MM.1S (cell line): Measurements from ENCODE around the gene FBXO22.

Experiments used
- DNase-seq: peaks from one replicate; pipeline ENCODE4 v3.0.0-alpha.2; 2015
- H2AFZ ChIP-seq: fragments of 300-600 bp; sonication (generic); 2 replicates; pipeline ENCODE4 v1.6.0; 2016; ENCODE audit warnings: antibody characterized with exemption, low read length
- H3F3A ChIP-seq: fragments of 300-600 bp; sonication (generic); 2 replicates; pipeline ENCODE4 v1.6.1; 2016; ENCODE audit warnings: mild to moderate bottlenecking, antibody characterized with exemption, low read length, moderate library complexity, mixed read lengths; ENCODE audit not compliant: insufficient read depth
- H3K27ac ChIP-seq: fragments of 300-600 bp; sonication (generic); 2 replicates; pipeline ENCODE4 v1.5.1; 2016; ENCODE audit warnings: mild to moderate bottlenecking, low read length
- H3K27me3 ChIP-seq: fragments of 300-600 bp; sonication (generic); replicated peaks from 2 replicates; pipeline ENCODE4 v1.6.0; 2016; ENCODE audit warnings: low read length; ENCODE audit not compliant: insufficient read depth
- H3K36me3 ChIP-seq: fragments of 300-600 bp; sonication (generic); replicated peaks from 2 replicates; pipeline ENCODE4 v1.6.1; 2016; ENCODE audit warnings: mild to moderate bottlenecking, low read length, mixed read lengths; ENCODE audit not compliant: insufficient read depth
- H3K4me1 ChIP-seq: fragments of 300-600 bp; sonication (generic); 2 replicates; pipeline ENCODE4 v1.6.1; 2016; ENCODE audit warnings: low read length, mixed read lengths
- H3K4me2 ChIP-seq: fragments of 300-600 bp; sonication (generic); 2 replicates; pipeline ENCODE4 v1.6.0; 2016; ENCODE audit warnings: low read depth, low read length
- H3K4me3 ChIP-seq: fragments of 300-600 bp; sonication (generic); 2 replicates; pipeline ENCODE4 v1.5.1; 2016; ENCODE audit warnings: low read length, mixed read lengths
- H3K79me2 ChIP-seq: fragments of 300-600 bp; sonication (generic); 2 replicates; pipeline ENCODE4 v1.6.1; 2016; ENCODE audit warnings: mixed run types, low read length, mixed read lengths
- H3K9ac ChIP-seq: fragments of 300-600 bp; sonication (generic); 2 replicates; pipeline ENCODE4 v1.6.1; 2016; ENCODE audit warnings: low read length, mixed read lengths
- H3K9me2 ChIP-seq: fragments of 300-600 bp; sonication (generic); replicated peaks from 2 replicates; pipeline ENCODE4 v1.6.1; 2016; ENCODE audit warnings: mild to moderate bottlenecking, low read length, mixed read lengths; ENCODE audit not compliant: insufficient read depth
- H3K9me3 ChIP-seq: fragments of 300-600 bp; sonication (generic); replicated peaks from 2 replicates; pipeline ENCODE4 v1.6.1; 2016; ENCODE audit warnings: mild to moderate bottlenecking, low read length, mixed read lengths; ENCODE audit not compliant: insufficient read depth
- H4K20me1 ChIP-seq: fragments of 300-600 bp; sonication (generic); 2 replicates; pipeline ENCODE4 v1.6.1; 2016; ENCODE audit warnings: mild to moderate bottlenecking, low read length, moderate library complexity, mixed read lengths; ENCODE audit not compliant: insufficient read depth
- CTCF ChIP-seq: fragments of 300-600 bp; sonication (generic); IDR thresholded peaks from 2 replicates; pipeline ENCODE4 v1.5.1; 2016; ENCODE audit warnings: antibody characterized with exemption, low read length, mixed read lengths
- EZH2 ChIP-seq: fragments of 300-600 bp; sonication (generic); optimal IDR thresholded peaks from 2 replicates; pipeline ENCODE3; 2017; ENCODE audit warnings: low read depth, mild to moderate bottlenecking, antibody characterized with exemption, low read length, mixed read lengths
- EZH2phosphoT487 ChIP-seq: fragments of 300-600 bp; sonication (generic); IDR thresholded peaks from 2 replicates; pipeline ENCODE4 v1.6.1; 2018; ENCODE audit warnings: antibody characterized with exemption, low read length

The FBXO22 gene

GRCh38 chr15:75989875-75990274 is 86.2 kb downstream of the FBXO22 start:
- Histone ChIP-seq H3K36me3 (no peaks in the 10 kb centered on the region), H3K27me3 (no peaks in the 10 kb centered on the region), H3K4me2 (no peak overlapping the region), H3K9ac (no peak overlapping the region), H4K20me1 (no peaks in the 10 kb centered on the region), H3K9me2 (no peaks in the 10 kb centered on the region), H3K4me3 (no peak overlapping the region), H2AFZ (no peak overlapping the region), H3K4me1 (no peaks in the 10 kb centered on the region), H3K79me2 (no peaks in the 10 kb centered on the region), H3K9me3 (no peaks in the 10 kb centered on the region), H3K27ac (no peak overlapping the region), H3F3A (no peaks in the 10 kb centered on the region)
- no peak for TF ChIP-seq EZH2
- TF ChIP-seq CTCF, result no peak
- TF ChIP-seq EZH2phosphoT487, result no peak
- no peak for DNase-seq
